Measurements from ENCODE around the gene CELA3A. TPM values are rescaled to one million over a fixed set of nuclear protein-coding genes. Genes with fewer than 3 reads are reported as not detected.
"Not testable (repeated sequence)": the region's sequence is repeated elsewhere in the genome, so short reads cannot be mapped to it uniquely, and the experiment has no call there.

CELA3A gene
- total RNA-seq, 2 donors from 2014 or later = not detected

GRCh38 chr1:22024485-22025367, 23.3 kb downstream of the CELA3A start:
- H3K27ac Mint-ChIP-seq = peak overlapping the region; percentile 96
- peaks cover 7% of the 10 kb centered on the region for H3K9me3 Mint-ChIP-seq
- peak overlapping the region; percentile 85 for H3K4me3 Mint-ChIP-seq
- peaks cover 22% of the 10 kb centered on the region for H3K36me3 Mint-ChIP-seq (ENCODE audit: low read depth)
- peaks cover 23% of the 10 kb centered on the region for H3K4me1 Mint-ChIP-seq
- no peaks in the 10 kb centered on the region for H3K27me3 Mint-ChIP-seq
- ATAC-seq (replicated peaks) = peak; percentile 62

GRCh38 chr1:22025368-22026155, 24.1 kb downstream of the CELA3A start:
- peak; percentile 75 for ATAC-seq (replicated peaks)

GRCh38 chr1:22026924-22027289, 25.4 kb downstream of the CELA3A start:
- Mint-ChIP-seq H3K36me3 (ENCODE audit: low read depth) (peaks cover 22% of the 10 kb centered on the region), H3K27ac (peak overlapping the region; percentile 96), H3K4me3 (peak overlapping the region; percentile 85), H3K4me1 (peaks cover 32% of the 10 kb centered on the region), H3K9me3 (peaks cover 7% of the 10 kb centered on the region), H3K27me3 (no peaks in the 10 kb centered on the region)
- ATAC-seq (replicated peaks) = peak; percentile 7

More at GRCh38 chr1:22025368-22026155, 24.1 kb downstream of the CELA3A start:
- Mint-ChIP-seq H3K4me3 (peak overlapping the region; percentile 85), H3K4me1 (peaks cover 29% of the 10 kb centered on the region), H3K36me3 (ENCODE audit: low read depth) (peaks cover 22% of the 10 kb centered on the region), H3K27ac (peak overlapping the region; percentile 96), H3K9me3 (peaks cover 7% of the 10 kb centered on the region), H3K27me3 (no peaks in the 10 kb centered on the region)

- peak overlapping the region; percentile 25 for H3K4me3 Mint-ChIP-seq
- no peaks in the 10 kb centered on the region for H3K27me3 Mint-ChIP-seq
- peaks cover 11% of the 10 kb centered on the region for H3K36me3 Mint-ChIP-seq (ENCODE audit: low read depth)
- H3K9me3 Mint-ChIP-seq = peaks cover 3% of the 10 kb centered on the region
- H3K27ac Mint-ChIP-seq = peak overlapping the region; percentile 58
- H3K4me1 Mint-ChIP-seq = peaks cover 26% of the 10 kb centered on the region
- ATAC-seq (replicated peaks) = no peak
Measured at GRCh38 chr1:22030057-22030456, 28.6 kb downstream of the CELA3A start.

GRCh38 chr1:22030473-22030872, 29.0 kb downstream of the CELA3A start:
- H3K4me1 Mint-ChIP-seq = peaks cover 26% of the 10 kb centered on the region
- H3K27me3 Mint-ChIP-seq = no peaks in the 10 kb centered on the region
- H3K4me3 Mint-ChIP-seq = no peak overlapping the region
- peaks cover 7% of the 10 kb centered on the region for H3K36me3 Mint-ChIP-seq (ENCODE audit: low read depth)
- ATAC-seq (replicated peaks) = no peak
- peak overlapping the region; percentile 58 for H3K27ac Mint-ChIP-seq
- H3K9me3 Mint-ChIP-seq = peaks cover 3% of the 10 kb centered on the region

GRCh38 chr1:22031214-22031962, 29.9 kb downstream of the CELA3A start:
- peak; percentile 61 for ATAC-seq (replicated peaks)
- Mint-ChIP-seq H3K36me3 (ENCODE audit: low read depth) (no peaks in the 10 kb centered on the region), H3K27me3 (no peaks in the 10 kb centered on the region), H3K9me3 (peaks cover 3% of the 10 kb centered on the region), H3K4me1 (peaks cover 21% of the 10 kb centered on the region), H3K27ac (peak overlapping the region; percentile 34), H3K4me3 (peak overlapping the region; percentile 72)

GRCh38 chr1:22034834-22035233, 33.4 kb downstream of the CELA3A start:
- not testable (repeated sequence) for H3K36me3 Mint-ChIP-seq (ENCODE audit: low read depth); H3K4me3 Mint-ChIP-seq
- peaks cover 28% of the 10 kb centered on the region for H3K4me1 Mint-ChIP-seq

GRCh38 chr1:22037520-22037919, 36.1 kb downstream of the CELA3A start:
- Mint-ChIP-seq H3K27me3 (no peaks in the 10 kb centered on the region), H3K9me3 (no peaks in the 10 kb centered on the region), H3K4me1 (peaks cover 26% of the 10 kb centered on the region), H3K27ac (peak overlapping the region; percentile 88), H3K4me3 (peak overlapping the region; percentile 25), H3K36me3 (ENCODE audit: low read depth) (no peaks in the 10 kb centered on the region)
- ATAC-seq (replicated peaks) = no peak

More at GRCh38 chr1:22034834-22035233, 33.4 kb downstream of the CELA3A start:
- H3K27me3 Mint-ChIP-seq; H3K27ac Mint-ChIP-seq; H3K9me3 Mint-ChIP-seq; ATAC-seq (replicated peaks): not testable (repeated sequence)

GRCh38 chr1:22038036-22038435, 36.6 kb downstream of the CELA3A start:
- peak overlapping the region; percentile 85 for H3K4me3 Mint-ChIP-seq
- no peak for ATAC-seq (replicated peaks)
- no peaks in the 10 kb centered on the region for H3K36me3 Mint-ChIP-seq (ENCODE audit: low read depth)
- no peaks in the 10 kb centered on the region for H3K9me3 Mint-ChIP-seq
- no peaks in the 10 kb centered on the region for H3K27me3 Mint-ChIP-seq
- peaks cover 31% of the 10 kb centered on the region for H3K4me1 Mint-ChIP-seq
- H3K27ac Mint-ChIP-seq = peak overlapping the region; percentile 88

GRCh38 chr1:22039594-22040285, 38.3 kb downstream of the CELA3A start:
- H3K4me3 Mint-ChIP-seq = peak overlapping the region; percentile 85
- no peaks in the 10 kb centered on the region for H3K9me3 Mint-ChIP-seq
- H3K27me3 Mint-ChIP-seq = no peaks in the 10 kb centered on the region
- ATAC-seq (replicated peaks) = peak; percentile 98
- peaks cover 38% of the 10 kb centered on the region for H3K4me1 Mint-ChIP-seq
- no peaks in the 10 kb centered on the region for H3K36me3 Mint-ChIP-seq (ENCODE audit: low read depth)
- peak overlapping the region; percentile 98 for H3K27ac Mint-ChIP-seq

GRCh38 chr1:22040286-22040623, 38.8 kb downstream of the CELA3A start:
- peak overlapping the region; percentile 85 for H3K4me3 Mint-ChIP-seq
- H3K27me3 Mint-ChIP-seq = no peaks in the 10 kb centered on the region
- no peak for ATAC-seq (replicated peaks)
- H3K36me3 Mint-ChIP-seq (ENCODE audit: low read depth) = no peaks in the 10 kb centered on the region
- H3K27ac Mint-ChIP-seq = peak overlapping the region; percentile 98
- peaks cover 43% of the 10 kb centered on the region for H3K4me1 Mint-ChIP-seq
- H3K9me3 Mint-ChIP-seq = peaks cover 2% of the 10 kb centered on the region

GRCh38 chr1:22041505-22041904, 40.0 kb downstream of the CELA3A start:
- H3K27ac Mint-ChIP-seq = peak overlapping the region; percentile 88
- H3K9me3 Mint-ChIP-seq = peaks cover 5% of the 10 kb centered on the region
- no peaks in the 10 kb centered on the region for H3K27me3 Mint-ChIP-seq
- ATAC-seq (replicated peaks) = no peak
- H3K4me1 Mint-ChIP-seq = peaks cover 47% of the 10 kb centered on the region
- peak overlapping the region; percentile 36 for H3K4me3 Mint-ChIP-seq
- H3K36me3 Mint-ChIP-seq (ENCODE audit: low read depth) = no peaks in the 10 kb centered on the region

- Mint-ChIP-seq H3K4me3 (peak overlapping the region; percentile 11), H3K9me3 (peaks cover 5% of the 10 kb centered on the region), H3K36me3 (ENCODE audit: low read depth) (peaks cover under 1% of the 10 kb centered on the region), H3K27ac (peak overlapping the region; percentile 83), H3K4me1 (peaks cover 41% of the 10 kb centered on the region), H3K27me3 (no peaks in the 10 kb centered on the region)
- ATAC-seq (replicated peaks) = no peak
Measured at GRCh38 chr1:22043198-22043769, 41.8 kb downstream of the CELA3A start.

All from activated T-helper 17 cell treated with anti-CD3 and anti-CD28 coated beads, Interleukin-2, amount 50 U/mL, for 72 hours (primary cell).